D721Med (cell line): ENCODE results near the gene DTX3L.

ENCODE experiments used
- DNase-seq: peaks from one replicate; pipeline ENCODE4 v3.0.0; 2011; ENCODE audit warnings: low spot score; ENCODE audit not compliant: insufficient read length
- FAIRE-seq: peaks from 2 replicates; lab custom pipeline; 2011; peaks lifted over from hg19 to GRCh38; lab: Jason Lieb, UNC
- CTCF ChIP-seq: IDR thresholded peaks from 2 replicates; pipeline ENCODE4 v1.5.1; 2012; ENCODE audit warnings: mild to moderate bottlenecking, control low read depth; ENCODE audit not compliant: insufficient read depth; ENCODE audit errors: missing control alignments

Gene DTX3L

GRCh38 chr3:122548076-122548475 is 16.1 kb upstream of the DTX3L start:
- no peak for FAIRE-seq
- TF ChIP-seq CTCF = no peak
- DNase-seq = no peak

- FAIRE-seq = no peak
- TF ChIP-seq CTCF = no peak
- no peak for DNase-seq
These were observed 15.5 kb upstream of the DTX3L start for GRCh38 chr3:122548619-122549018.

- no peak for FAIRE-seq
- no peak for TF ChIP-seq CTCF
- no peak for DNase-seq
These were observed 11.0 kb upstream of the DTX3L start for GRCh38 chr3:122553171-122553570.

- no peak for TF ChIP-seq CTCF
- DNase-seq = no peak
- FAIRE-seq = no peak
These were observed 8.7 kb upstream of the DTX3L start for GRCh38 chr3:122555275-122556071.

GRCh38 chr3:122557356-122557755 is 6.8 kb upstream of the DTX3L start:
- DNase-seq (no peak), FAIRE-seq (no peak)
- no peak for TF ChIP-seq CTCF

GRCh38 chr3:122558605-122559004 is 5.5 kb upstream of the DTX3L start:
- no peak for FAIRE-seq
- no peak for TF ChIP-seq CTCF
- no peak for DNase-seq

GRCh38 chr3:122559906-122560305 is 4.2 kb upstream of the DTX3L start:
- DNase-seq (no peak), FAIRE-seq (no peak)
- no peak for TF ChIP-seq CTCF
